A549 (cell line): Measurements from ENCODE around the gene C8A. TPM values are rescaled to one million over a fixed set of nuclear protein-coding genes. Genes with fewer than 3 reads are reported as not detected.

ENCODE experiments used
- ATAC-seq, 2 experiments: fragments of 200-7000 bp in 1 of 2; fragments of >200 bp in 1 of 2; cut with Nextera tagmentation in 1 of 2; cut with Tn5 transposase in 1 of 2; 3 replicates each; pipeline versions ENCODE4 v1.8.0 to v1.9.1; 2018 to 2020; ENCODE audit warnings: mild to moderate bottlenecking in 1 of 2, moderate library complexity in 1 of 2
- CTCF ChIA-PET: fragments of 300-600 bp; sonication (Branson Sonifier 250); formaldehyde crosslinking; extraction: SDS; loops from one replicate; lab custom pipeline; 2021; ENCODE audit warnings: antibody characterized with exemption, inconsistent platforms; lab: Yijun Ruan, JAX
- POLR2A ChIA-PET: fragments of 350-600 bp; formaldehyde crosslinking; extraction: SDS; loops from one replicate; lab custom pipeline; 2021; ENCODE audit warnings: antibody characterized with exemption, inconsistent platforms; lab: Yijun Ruan, JAX
- DNase-seq, 2 experiments: peaks; one replicate each; pipeline versions ENCODE4 v3.0.0 to v3.0.0-alpha.2; 2011 to 2016; ENCODE audit warnings: low read depth in 1 of 2, low spot score in 1 of 2
- FAIRE-seq: peaks from 2 replicates; lab custom pipeline; 2011; peaks lifted over from hg19 to GRCh38; lab: Jason Lieb, UNC
- H3K27ac ChIP-seq, 2 experiments: fragments of >200 bp; sonication (Bioruptor Twin); formaldehyde crosslinking; 3 replicates each; pipeline ENCODE4 v1.5.1; 2016 to 2017
- H3K4me1 ChIP-seq: fragments of >200 bp; sonication (Bioruptor Twin); formaldehyde crosslinking; 3 replicates; pipeline ENCODE4 v1.6.1; 2016
- H3K4me2 ChIP-seq: fragments of >200 bp; sonication (Bioruptor Twin); formaldehyde crosslinking; 3 replicates; pipeline ENCODE4 v1.6.1; 2016
- H3K4me3 ChIP-seq: fragments of >200 bp; sonication (Bioruptor Twin); formaldehyde crosslinking; 3 replicates; pipeline ENCODE4 v1.5.1; 2016
- H3K9me3 ChIP-seq: fragments of >200 bp; sonication (Bioruptor Twin); formaldehyde crosslinking; 3 replicates; pipeline ENCODE4 v1.6.1; 2016
- ATOH8 ChIP-seq: fragments of 250-450 bp; sonication (Bioruptor Pico); IDR thresholded peaks from 2 replicates; pipeline ENCODE4 v1.5.0; 2020; ENCODE audit warnings: low read depth, mild to moderate bottlenecking, moderate library complexity
- CBX8 ChIP-seq: fragments of 200-600 bp; sonication (generic); IDR thresholded peaks from 2 replicates; pipeline ENCODE4 v1.6.1; 2016
- CHD2 ChIP-seq: fragments of 150-350 bp; IDR thresholded peaks from 2 replicates; pipeline ENCODE4 v1.6.1; 2014; ENCODE audit warnings: low read length; ENCODE audit not compliant: partially characterized antibody
- E2F6 ChIP-seq: IDR thresholded peaks from 2 replicates; pipeline ENCODE4 v1.6.1; 2012; ENCODE audit warnings: low read depth, borderline replicate concordance
- ESRRA ChIP-seq: fragments of 150-350 bp; IDR thresholded peaks from 2 replicates; pipeline ENCODE4 v1.6.1; 2014; ENCODE audit warnings: mild to moderate bottlenecking, low read length, borderline replicate concordance
- FOSB ChIP-seq: fragments of 250-450 bp; sonication (Bioruptor Pico); IDR thresholded peaks from 2 replicates; pipeline ENCODE4 v1.5.0; 2020; ENCODE audit warnings: mild to moderate bottlenecking, moderate library complexity
- FOSL2 ChIP-seq, 2 experiments: fragments of 450-650 bp in 1 of 2; fragments of >200 bp in 1 of 2; sonication (Bioruptor Twin) in 1 of 2; formaldehyde crosslinking; IDR thresholded peaks; 2 replicates each; pipeline versions ENCODE4 v1.5.0 to v1.6.1; 2016 to 2020; ENCODE audit warnings: mild to moderate bottlenecking in 1 of 2, moderate library complexity in 1 of 2
- FOXS1 ChIP-seq: fragments of 250-450 bp; sonication (Bioruptor Pico); IDR thresholded peaks from 2 replicates; pipeline ENCODE4 v1.5.0; 2020; ENCODE audit warnings: mild to moderate bottlenecking, moderate library complexity
- GATA3 ChIP-seq: IDR thresholded peaks from 2 replicates; pipeline ENCODE4 v1.6.1; 2012; ENCODE audit warnings: borderline replicate concordance
- HDAC2 ChIP-seq: fragments of 200-600 bp; sonication (generic); IDR thresholded peaks from 2 replicates; pipeline ENCODE4 v1.6.1; 2016
- HMGXB4 ChIP-seq: fragments of 250-450 bp; sonication (Bioruptor Pico); IDR thresholded peaks from 2 replicates; pipeline ENCODE4 v1.5.0; 2021; ENCODE audit warnings: mild to moderate bottlenecking, moderate library complexity, borderline replicate concordance
- HOXA7 ChIP-seq: fragments of 250-450 bp; sonication (Bioruptor Pico); IDR thresholded peaks from 2 replicates; pipeline ENCODE4 v1.5.0; 2020; ENCODE audit warnings: mild to moderate bottlenecking, moderate library complexity
- HOXB5 ChIP-seq: fragments of 250-450 bp; sonication (Bioruptor Pico); IDR thresholded peaks from 2 replicates; pipeline ENCODE4 v1.5.0; 2020; ENCODE audit warnings: mild to moderate bottlenecking, moderate library complexity
- JUNB ChIP-seq: fragments of >200 bp; sonication (Bioruptor Twin); formaldehyde crosslinking; IDR thresholded peaks from 2 replicates; pipeline ENCODE4 v1.6.1; 2016
- KDM1A ChIP-seq: fragments of 200-600 bp; sonication (generic); IDR thresholded peaks from 2 replicates; pipeline ENCODE4 v1.6.1; 2016; ENCODE audit warnings: low read depth, mild to moderate bottlenecking
- KDM5A ChIP-seq: fragments of 200-600 bp; sonication (generic); IDR thresholded peaks from 2 replicates; pipeline ENCODE4 v1.6.1; 2016; ENCODE audit warnings: antibody characterized with exemption, mild to moderate bottlenecking
- MAZ ChIP-seq: fragments of 150-350 bp; IDR thresholded peaks from 2 replicates; pipeline ENCODE4 v1.6.1; 2014; ENCODE audit warnings: antibody characterized with exemption, low read depth, low read length, borderline replicate concordance
- MYC ChIP-seq: IDR thresholded peaks from 2 replicates; pipeline ENCODE4 v1.6.1; 2012; ENCODE audit warnings: mild to moderate bottlenecking, inconsistent platforms, low read length, improper control_type of control experiment, borderline replicate concordance
- NFE2L2 ChIP-seq: fragments of 150-350 bp; conservative IDR thresholded peaks from 2 replicates; pipeline ENCODE4 v1.6.1; 2014; ENCODE audit warnings: low read length
- NR3C1 ChIP-seq: fragments of >200 bp; sonication (Bioruptor Twin); formaldehyde crosslinking; IDR thresholded peaks from 3 replicates; pipeline ENCODE4 v1.6.1; 2017
- PBX3 ChIP-seq: IDR thresholded peaks from 2 replicates; pipeline ENCODE4 v1.6.1; 2012
- PHF8 ChIP-seq: fragments of 200-600 bp; sonication (generic); IDR thresholded peaks from 2 replicates; pipeline ENCODE4 v1.6.1; 2016; ENCODE audit warnings: low read depth, mild to moderate bottlenecking, antibody characterized with exemption, moderate library complexity, borderline replicate concordance
- POLR2AphosphoS2 ChIP-seq: conservative IDR thresholded peaks from 2 replicates; pipeline ENCODE4 v1.6.1; 2012; ENCODE audit warnings: low read length, improper control_type of control experiment, inconsistent platforms
- SREBF2 ChIP-seq: fragments of 450-650 bp; IDR thresholded peaks from 2 replicates; pipeline ENCODE4 v1.6.1; 2014; ENCODE audit warnings: mild to moderate bottlenecking, moderate library complexity
- USF2 ChIP-seq: fragments of 450-650 bp; IDR thresholded peaks from 2 replicates; pipeline ENCODE4 v1.6.1; 2014; ENCODE audit warnings: antibody characterized with exemption
- ZSCAN20 ChIP-seq: fragments of 250-450 bp; sonication (Bioruptor Pico); IDR thresholded peaks from 2 replicates; pipeline ENCODE4 v1.8.0; 2022; ENCODE audit warnings: mild to moderate bottlenecking, moderate library complexity
- polyA plus RNA-seq, 4 experiments: library from polyadenylated mRNA; depleted of rRNA in 3 of 4; stranded (reverse); fragments of >200 nt; fragmentation: RNase III in 1 of 4; extraction: RNeasy Plus Mini Kit Qiagen cat#74134 plus additional on column Dnase treatment in 1 of 4; gene quantifications; 2 replicates in 3 of 4; 3 replicates in 1 of 4; pipeline ENCODE4 v1.2.3, GENCODE V29; 2011 to 2017
- TF ChIP-seq, protein P1 (sequence below): fragments of 150-350 bp; IDR thresholded peaks from 2 replicates; pipeline ENCODE4 v1.6.1; 2014; ENCODE audit warnings: low read depth, mild to moderate bottlenecking, low read length
- TF ChIP-seq, protein P2 (sequence below): fragments of >200 bp; sonication (Bioruptor Twin); formaldehyde crosslinking; IDR thresholded peaks from 3 replicates; pipeline ENCODE4 v1.6.1; 2016

The C8A gene
- polyA plus RNA-seq, 2 of the 4 experiments (the other 2 are of a cell fraction): not detected

- no peaks in the 10 kb centered on the region for H3K9me3 ChIP-seq
- no peak overlapping the region for H3K4me2 ChIP-seq
- H3K4me3 ChIP-seq: no peak overlapping the region
- no peak for ATAC-seq
- no peak for DNase-seq
- ChIA-PET POLR2A (no interaction called here), CTCF (no interaction called here)
- no peak for FAIRE-seq
- TF ChIP-seq, protein P1, sequence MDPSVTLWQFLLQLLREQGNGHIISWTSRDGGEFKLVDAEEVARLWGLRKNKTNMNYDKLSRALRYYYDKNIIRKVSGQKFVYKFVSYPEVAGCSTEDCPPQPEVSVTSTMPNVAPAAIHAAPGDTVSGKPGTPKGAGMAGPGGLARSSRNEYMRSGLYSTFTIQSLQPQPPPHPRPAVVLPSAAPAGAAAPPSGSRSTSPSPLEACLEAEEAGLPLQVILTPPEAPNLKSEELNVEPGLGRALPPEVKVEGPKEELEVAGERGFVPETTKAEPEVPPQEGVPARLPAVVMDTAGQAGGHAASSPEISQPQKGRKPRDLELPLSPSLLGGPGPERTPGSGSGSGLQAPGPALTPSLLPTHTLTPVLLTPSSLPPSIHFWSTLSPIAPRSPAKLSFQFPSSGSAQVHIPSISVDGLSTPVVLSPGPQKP: no peak
- TF ChIP-seq FOXS1 (CRISPR knock-in tag): no peak
- TF ChIP-seq PBX3: no peak
- no peak for TF ChIP-seq MAZ
- TF ChIP-seq NFE2L2: no peak
- no peak for TF ChIP-seq E2F6
- TF ChIP-seq, protein P2, sequence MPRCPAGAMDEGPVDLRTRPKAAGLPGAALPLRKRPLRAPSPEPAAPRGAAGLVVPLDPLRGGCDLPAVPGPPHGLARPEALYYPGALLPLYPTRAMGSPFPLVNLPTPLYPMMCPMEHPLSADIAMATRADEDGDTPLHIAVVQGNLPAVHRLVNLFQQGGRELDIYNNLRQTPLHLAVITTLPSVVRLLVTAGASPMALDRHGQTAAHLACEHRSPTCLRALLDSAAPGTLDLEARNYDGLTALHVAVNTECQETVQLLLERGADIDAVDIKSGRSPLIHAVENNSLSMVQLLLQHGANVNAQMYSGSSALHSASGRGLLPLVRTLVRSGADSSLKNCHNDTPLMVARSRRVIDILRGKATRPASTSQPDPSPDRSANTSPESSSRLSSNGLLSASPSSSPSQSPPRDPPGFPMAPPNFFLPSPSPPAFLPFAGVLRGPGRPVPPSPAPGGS: no peak
- no peak for TF ChIP-seq HOXB5 (CRISPR knock-in tag)
- TF ChIP-seq HDAC2: no peak
- no peak for TF ChIP-seq ATOH8
- TF ChIP-seq FOSB: no peak
- no peak for TF ChIP-seq CBX8
- TF ChIP-seq SREBF2: no peak
- H3K4me1 ChIP-seq: no peaks in the 10 kb centered on the region
- no peak overlapping the region for H3K27ac ChIP-seq
These were observed 1.6 kb downstream of the C8A start for GRCh38 chr1:56856186-56856585.

DNA sequence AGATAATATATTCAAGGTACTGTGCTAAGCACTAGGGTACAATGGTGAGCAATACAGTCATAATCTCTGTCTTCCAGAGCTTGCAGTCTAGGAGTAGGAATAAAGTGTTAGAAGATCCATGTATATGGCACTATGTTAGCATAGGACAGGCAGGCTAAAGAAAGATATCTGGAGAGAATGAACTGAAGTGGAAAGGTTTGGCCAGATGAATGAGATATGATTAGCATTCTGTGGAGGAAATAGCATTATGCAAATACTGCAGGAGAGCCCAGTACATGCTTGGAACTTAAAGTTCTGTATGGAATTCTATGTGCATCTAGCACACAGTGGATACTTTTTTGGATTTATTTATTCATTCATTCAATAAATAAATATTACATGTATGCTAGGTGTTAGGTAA lies 4.7 kb downstream of the C8A start:
- no peak for DNase-seq
- Histone ChIP-seq H3K4me3 (no peak overlapping the region), H3K4me2 (no peak overlapping the region), H3K27ac (no peak overlapping the region), H3K9me3 (no peaks in the 10 kb centered on the region), H3K4me1 (no peaks in the 10 kb centered on the region)
- ChIA-PET POLR2A (no interaction called here), CTCF (no interaction called here)
- ATAC-seq: no peak
- no peak for TF ChIP-seq GATA3
- TF ChIP-seq NR3C1: no peak
- no peak for TF ChIP-seq KDM1A
- TF ChIP-seq HOXB5 (CRISPR knock-in tag): no peak
- TF ChIP-seq MYC: no peak
- no peak for TF ChIP-seq FOSB
- TF ChIP-seq PHF8: no peak
- no peak for TF ChIP-seq HDAC2
- TF ChIP-seq FOSL2 (IDR thresholded peaks at IDR 0.05): no peak
- TF ChIP-seq FOSL2 (CRISPR knock-in tag; IDR thresholded peaks at IDR 0.05): no peak
- no peak for TF ChIP-seq PBX3
- no peak for TF ChIP-seq MAZ
- no peak for TF ChIP-seq KDM5A
- no peak for TF ChIP-seq ESRRA
- no peak for TF ChIP-seq HOXA7 (CRISPR knock-in tag)
- no peak for TF ChIP-seq POLR2AphosphoS2
- no peak for TF ChIP-seq HMGXB4 (CRISPR knock-in tag)
- no peak for TF ChIP-seq JUNB
- no peak for TF ChIP-seq USF2
- TF ChIP-seq CHD2: no peak
- no peak for TF ChIP-seq ZSCAN20 (CRISPR knock-in tag)
- FAIRE-seq: no peak
